K562 (cell line): ENCODE results near the gene MAPK8IP1. TPM values are rescaled to one million over a fixed set of nuclear protein-coding genes. Genes with fewer than 3 reads are reported as not detected.

Source experiments
- ATAC-seq: fragments of 200-7000 bp; cut with Tn5 transposase; 3 replicates; pipeline ENCODE4 v1.9.1; 2020; ENCODE audit warnings: moderate library complexity
- BruUV-seq: library from RNA; stranded (reverse); fragments of 400-500 nt; replicated peaks from 2 replicates; lab custom pipeline; 2021; lab: Mats Ljungman, UMichigan
- CTCF ChIA-PET: fragments of 300-600 bp; formaldehyde crosslinking; extraction: SDS; loops from one replicate; lab custom pipeline; 2021; ENCODE audit warnings: low intra/inter-chr PET ratio; lab: Yijun Ruan, JAX
- POLR2A ChIA-PET: fragments of 300-600, 350-650 bp; sonication (Branson Sonifier 250); formaldehyde crosslinking; extraction: SDS; loops from one replicate; lab custom pipeline; 2021; ENCODE audit warnings: antibody characterized with exemption, inconsistent platforms; lab: Yijun Ruan, JAX
- DNase-seq, 4 experiments: peaks; one replicate each; pipeline versions ENCODE4 v3.0.0 to v3.0.0-alpha.2; 2011 to 2018; ENCODE audit warnings: low spot score in 3 of 4, mixed read lengths in 3 of 4; ENCODE audit errors: extremely low read depth in 1 of 4
- FAIRE-seq: peaks from 2 replicates; lab custom pipeline; 2011; peaks lifted over from hg19 to GRCh38; lab: Jason Lieb, UNC
- H2AFZ ChIP-seq: 2 replicates; pipeline ENCODE4 v1.6.0; 2011; ENCODE audit warnings: low read depth, low read length, control low read depth, inconsistent platforms
- H3K27ac ChIP-seq: fragments of 200-600 bp; 3 replicates; pipeline ENCODE4 v1.8.0; 2011; ENCODE audit warnings: low read depth, mild to moderate bottlenecking, control low read depth, inconsistent platforms, low read length, moderate library complexity, mixed read lengths; ENCODE audit errors: extremely low read depth
- H3K27me3 ChIP-seq, 2 experiments: fragments of 300-600 bp in 1 of 2; 2 replicates in 1 of 2; 3 replicates in 1 of 2; pipeline versions ENCODE4 v1.6.0 to v1.8.0; 2011; ENCODE audit warnings: inconsistent platforms in 2 of 2, low read length in 2 of 2, mild to moderate bottlenecking in 1 of 2, mixed read lengths in 1 of 2, moderate library complexity in 1 of 2; ENCODE audit not compliant: control insufficient read depth in 2 of 2, insufficient read depth in 2 of 2
- H3K36me3 ChIP-seq: fragments of 300-600 bp; 3 replicates; pipeline ENCODE4 v1.8.0; 2011; ENCODE audit warnings: mild to moderate bottlenecking, low read length, inconsistent platforms; ENCODE audit not compliant: control insufficient read depth, insufficient read depth
- H3K4me1 ChIP-seq, 2 experiments: fragments of 200-600 bp in 1 of 2; replicated peaks in 1 of 2; 2 replicates in 1 of 2; 3 replicates in 1 of 2; pipeline versions ENCODE4 v1.5.1 to v1.8.0; 2011; ENCODE audit warnings: inconsistent platforms in 2 of 2, low read length in 2 of 2, mild to moderate bottlenecking in 1 of 2, mixed read lengths in 1 of 2, moderate library complexity in 1 of 2; ENCODE audit not compliant: control insufficient read depth in 2 of 2, insufficient read depth in 2 of 2
- H3K4me2 ChIP-seq: 2 replicates; pipeline ENCODE4 v1.6.1; 2011; ENCODE audit warnings: low read length, control low read depth, inconsistent platforms, mixed read lengths; ENCODE audit not compliant: insufficient read depth
- H3K4me3 ChIP-seq: fragments of 200-600 bp; sonication (generic), shearing (Covaris generic); 2 replicates; pipeline ENCODE4 v1.5.1; 2016; ENCODE audit warnings: control low read depth, inconsistent platforms
- H3K79me2 ChIP-seq: fragments of 200-600 bp; 3 replicates; pipeline ENCODE4 v1.8.0; 2011; ENCODE audit warnings: low read length, inconsistent platforms; ENCODE audit not compliant: control insufficient read depth, insufficient read depth
- H3K9ac ChIP-seq, 2 experiments: 2 replicates each; pipeline versions ENCODE4 v1.6.0 to v1.6.1; 2011; ENCODE audit warnings: low read depth in 2 of 2, low read length in 2 of 2, control low read depth in 1 of 2, inconsistent platforms in 1 of 2, mild to moderate bottlenecking in 1 of 2, mixed read lengths in 1 of 2; ENCODE audit not compliant: insufficient read depth in 1 of 2
- H3K9me1 ChIP-seq: one replicate; pipeline ENCODE4 v1.6.0; 2011; ENCODE audit warnings: inconsistent platforms, mild to moderate bottlenecking, low read length, moderate library complexity; ENCODE audit not compliant: control insufficient read depth, insufficient read depth
- H3K9me3 ChIP-seq: replicated peaks from 2 replicates; pipeline ENCODE4 v1.5.1; 2011; ENCODE audit warnings: low read depth, low read length, inconsistent platforms; ENCODE audit not compliant: control insufficient read depth, insufficient read depth
- H4K20me1 ChIP-seq: replicated peaks from 2 replicates; pipeline ENCODE4 v1.6.1; 2011; ENCODE audit warnings: low read length, inconsistent platforms, mixed read lengths; ENCODE audit not compliant: control insufficient read depth, insufficient read depth
- BCLAF1 ChIP-seq, 2 experiments: fragments of 450-650 bp in 1 of 2; IDR thresholded peaks; 2 replicates each; pipeline ENCODE4 v1.6.1; 2011 to 2017; ENCODE audit warnings: low read depth in 2 of 2, antibody characterized with exemption in 1 of 2, borderline replicate concordance in 1 of 2, low read length in 1 of 2, mild to moderate bottlenecking in 1 of 2, mixed read lengths in 1 of 2; ENCODE audit not compliant: control insufficient read depth in 1 of 2
- BRF2 ChIP-seq: IDR thresholded peaks from 3 replicates; pipeline ENCODE4 v1.6.1; 2011; ENCODE audit warnings: borderline replicate concordance, mild to moderate bottlenecking; ENCODE audit not compliant: insufficient read length, insufficient read depth
- whole genome bisulfite sequencing: fragments of 100-300 bp; shearing (Covaris generic); methylation state at CpG from one replicate; pipeline ENCODE4 v1.1.6; 2016; ENCODE audit warnings: low coverage, mixed read lengths; ENCODE audit not compliant: insufficient coverage; ENCODE audit errors: missing lambda C conversion rate; 5-methylcytosine and 5-hydroxymethylcytosine counted together
- in situ Hi-C: fragments of 300-500 bp; cut with MboI; formaldehyde crosslinking; loops from 4 replicates; pipeline ENCODE4 v1.15.0; 2018; ENCODE audit warnings: inconsistent platforms, mixed read lengths
- intact Hi-C: fragments of 100-400 bp; cut with micrococcal nuclease; formaldehyde crosslinking; loops from 2 replicates; pipeline ENCODE4 v1.14.2; 2022
- polyA plus RNA-seq, 8 experiments: library from polyadenylated mRNA; depleted of rRNA in 4 of 8; stranded (reverse) in 5 of 8; unstranded in 3 of 8; fragments of >200 nt; fragmentation: Nextera tagmentation in 2 of 8; fragmentation: Illumina TruSeq in 1 of 8; extraction: Ambion mirVana in 2 of 8; extraction: Trizol in 1 of 8; gene quantifications; 2 replicates each; pipeline versions ENCODE4 v1.2.1 to v1.2.3, GENCODE V29; 2011 to 2014; ENCODE audit warnings: inconsistent platforms in 1 of 8, missing spikeins in 1 of 8
- total RNA-seq, 7 experiments: library from RNA; depleted of rRNA in 6 of 7; stranded (reverse); fragments of >200 nt in 6 of 7; fragmentation: Illumina TruSeq in 2 of 7; extraction: Trizol in 2 of 7; gene quantifications; 2 replicates each; pipeline versions ENCODE4 v1.2.1 to v1.2.3, GENCODE V29; 2011 to 2021; ENCODE audit warnings: low replicate concordance in 1 of 7
- TF ChIP-seq, protein P1 (sequence below): fragments of 450-650 bp; formaldehyde crosslinking; IDR thresholded peaks from 2 replicates; pipeline ENCODE4 v1.4.0; 2020; ENCODE audit warnings: mild to moderate bottlenecking, moderate library complexity

The MAPK8IP1 gene
- total and polyA plus RNA-seq, 9 of the 15 experiments (the other 6 are each of a cell fraction or from before 2014, with no cell fraction given) = 0.13 to 6.9 (median 2.5) TPM

GRCh38 chr11:45858751-45859398 lies 26.6 kb upstream of the MAPK8IP1 start:
- Histone ChIP-seq H3K9me1 (no peaks in the 10 kb centered on the region), H3K9ac (no peak overlapping the region), H3K27ac (no peak overlapping the region), H3K4me1 (peaks cover 0 to 4% of the 10 kb centered on the region in 2 experiments; a peak in 1 of 5 replicates), H3K9me3 (no peaks in the 10 kb centered on the region), H3K4me2 (no peak overlapping the region), H2AFZ (no peak overlapping the region), H4K20me1 (no peaks in the 10 kb centered on the region), H3K79me2 (peaks cover 10% of the 10 kb centered on the region; the same call in 2 of the 3 replicates), H3K27me3 (no peaks in the 10 kb centered on the region), H3K4me3 (no peak overlapping the region), H3K36me3 (peaks cover 84% of the 10 kb centered on the region)
- no TSS peak for BruUV-seq
- 87% methylated on average over 5 of the region's 5 CpGs for WGBS
- TF ChIP-seq BCLAF1 (IDR thresholded peaks at IDR 0.05; ENCODE audit: borderline replicate concordance in 1 of 2, control insufficient read depth in 1 of 2, low read depth in 2 of 2, low read length in 1 of 2) = no peak
- TF ChIP-seq, protein P1, sequence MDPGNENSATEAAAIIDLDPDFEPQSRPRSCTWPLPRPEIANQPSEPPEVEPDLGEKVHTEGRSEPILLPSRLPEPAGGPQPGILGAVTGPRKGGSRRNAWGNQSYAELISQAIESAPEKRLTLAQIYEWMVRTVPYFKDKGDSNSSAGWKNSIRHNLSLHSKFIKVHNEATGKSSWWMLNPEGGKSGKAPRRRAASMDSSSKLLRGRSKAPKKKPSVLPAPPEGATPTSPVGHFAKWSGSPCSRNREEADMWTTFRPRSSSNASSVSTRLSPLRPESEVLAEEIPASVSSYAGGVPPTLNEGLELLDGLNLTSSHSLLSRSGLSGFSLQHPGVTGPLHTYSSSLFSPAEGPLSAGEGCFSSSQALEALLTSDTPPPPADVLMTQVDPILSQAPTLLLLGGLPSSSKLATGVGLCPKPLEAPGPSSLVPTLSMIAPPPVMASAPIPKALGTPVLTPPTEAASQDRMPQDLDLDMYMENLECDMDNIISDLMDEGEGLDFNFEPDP (CRISPR knock-in tag) = no peak
- TF ChIP-seq BRF2 = no peak
- ChIA-PET POLR2A (interaction anchor here (0.8 kb wide), 1 partner anchor 145 kb away, joined by 3 read pairs; no protein-coding TSS in a partner anchor), CTCF (no interaction called here)
- intact Hi-C loops = no loop called here
- no peak for FAIRE-seq
- no peak for DNase-seq
- ATAC-seq = no peak
- in situ Hi-C loops = no loop called here
